Ishikawa (cell line): Measurements from ENCODE around the gene PTRH1.

ENCODE experiments used
- CEBPB ChIP-seq: IDR thresholded peaks from 2 replicates; pipeline ENCODE4 v1.6.1; 2012
- CREB1 ChIP-seq: IDR thresholded peaks from 2 replicates; pipeline ENCODE4 v1.6.1; 2012; ENCODE audit warnings: low read depth
- EGR1 ChIP-seq: IDR thresholded peaks from 2 replicates; pipeline ENCODE4 v1.6.1; 2012
- EP300 ChIP-seq: IDR thresholded peaks from 2 replicates; pipeline ENCODE4 v1.6.1; 2012; ENCODE audit warnings: borderline replicate concordance
- FOXM1 ChIP-seq: IDR thresholded peaks from 2 replicates; pipeline ENCODE4 v1.6.1; 2012; ENCODE audit warnings: low read depth, borderline replicate concordance
- MAX ChIP-seq: IDR thresholded peaks from 2 replicates; pipeline ENCODE4 v1.6.1; 2012
- NFIC ChIP-seq: IDR thresholded peaks from 2 replicates; pipeline ENCODE4 v1.6.1; 2012
- RAD21 ChIP-seq: IDR thresholded peaks from 2 replicates; pipeline ENCODE4 v1.6.1; 2012; ENCODE audit warnings: low read depth
- TAF1 ChIP-seq: IDR thresholded peaks from 2 replicates; pipeline ENCODE4 v1.6.1; 2012; ENCODE audit warnings: low read depth, mild to moderate bottlenecking
- TCF12 ChIP-seq: IDR thresholded peaks from 2 replicates; pipeline ENCODE4 v1.6.1; 2012; ENCODE audit warnings: low read depth
- TEAD4 ChIP-seq: IDR thresholded peaks from 2 replicates; pipeline ENCODE4 v1.6.1; 2012
- YY1 ChIP-seq: IDR thresholded peaks from 2 replicates; pipeline ENCODE4 v1.6.1; 2012; ENCODE audit warnings: low read depth
- ZBTB7A ChIP-seq: IDR thresholded peaks from 2 replicates; pipeline ENCODE4 v1.6.1; 2012; ENCODE audit warnings: low read depth
- TF ChIP-seq, protein P1 (sequence below): IDR thresholded peaks from 2 replicates; pipeline ENCODE4 v1.6.1; 2012; ENCODE audit warnings: low read depth, mild to moderate bottlenecking
- TF ChIP-seq, protein P2 (sequence below): IDR thresholded peaks from 2 replicates; pipeline ENCODE4 v1.6.1; 2012

Gene PTRH1, protein sequence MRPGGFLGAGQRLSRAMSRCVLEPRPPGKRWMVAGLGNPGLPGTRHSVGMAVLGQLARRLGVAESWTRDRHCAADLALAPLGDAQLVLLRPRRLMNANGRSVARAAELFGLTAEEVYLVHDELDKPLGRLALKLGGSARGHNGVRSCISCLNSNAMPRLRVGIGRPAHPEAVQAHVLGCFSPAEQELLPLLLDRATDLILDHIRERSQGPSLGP

GRCh38 chr9:127715470-127716337 is at the start of gene PTRH1, which contains the start of gene TTC16:
PTRH1 (minus strand) TSS chr9:127715663; CDS start chr9:127715639, 24 bp downstream.
TTC16 (plus strand) TSS chr9:127716079; CDS start chr9:127716146, 67 bp downstream.
- TF ChIP-seq TAF1 (no peak; the same call in 1 of the 2 replicates), TEAD4 (no peak), MAX (peak; percentile 85), RAD21 (no peak), EP300 (no peak), TCF12 (peak; percentile 51), ZBTB7A (peak; percentile 17; the same call in 1 of the 2 replicates), CREB1 (peak; percentile 92), EGR1 (peak; percentile 14), NFIC (0 out of 2 replicates have a peak, but pooled peaks have one; percentile 7), YY1 (peak; percentile 100), CEBPB (no peak), FOXM1 (no peak)
- TF ChIP-seq, protein P1, sequence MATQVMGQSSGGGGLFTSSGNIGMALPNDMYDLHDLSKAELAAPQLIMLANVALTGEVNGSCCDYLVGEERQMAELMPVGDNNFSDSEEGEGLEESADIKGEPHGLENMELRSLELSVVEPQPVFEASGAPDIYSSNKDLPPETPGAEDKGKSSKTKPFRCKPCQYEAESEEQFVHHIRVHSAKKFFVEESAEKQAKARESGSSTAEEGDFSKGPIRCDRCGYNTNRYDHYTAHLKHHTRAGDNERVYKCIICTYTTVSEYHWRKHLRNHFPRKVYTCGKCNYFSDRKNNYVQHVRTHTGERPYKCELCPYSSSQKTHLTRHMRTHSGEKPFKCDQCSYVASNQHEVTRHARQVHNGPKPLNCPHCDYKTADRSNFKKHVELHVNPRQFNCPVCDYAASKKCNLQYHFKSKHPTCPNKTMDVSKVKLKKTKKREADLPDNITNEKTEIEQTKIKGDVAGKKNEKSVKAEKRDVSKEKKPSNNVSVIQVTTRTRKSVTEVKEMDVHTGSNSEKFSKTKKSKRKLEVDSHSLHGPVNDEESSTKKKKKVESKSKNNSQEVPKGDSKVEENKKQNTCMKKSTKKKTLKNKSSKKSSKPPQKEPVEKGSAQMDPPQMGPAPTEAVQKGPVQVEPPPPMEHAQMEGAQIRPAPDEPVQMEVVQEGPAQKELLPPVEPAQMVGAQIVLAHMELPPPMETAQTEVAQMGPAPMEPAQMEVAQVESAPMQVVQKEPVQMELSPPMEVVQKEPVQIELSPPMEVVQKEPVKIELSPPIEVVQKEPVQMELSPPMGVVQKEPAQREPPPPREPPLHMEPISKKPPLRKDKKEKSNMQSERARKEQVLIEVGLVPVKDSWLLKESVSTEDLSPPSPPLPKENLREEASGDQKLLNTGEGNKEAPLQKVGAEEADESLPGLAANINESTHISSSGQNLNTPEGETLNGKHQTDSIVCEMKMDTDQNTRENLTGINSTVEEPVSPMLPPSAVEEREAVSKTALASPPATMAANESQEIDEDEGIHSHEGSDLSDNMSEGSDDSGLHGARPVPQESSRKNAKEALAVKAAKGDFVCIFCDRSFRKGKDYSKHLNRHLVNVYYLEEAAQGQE: no peak
- TF ChIP-seq, protein P2, sequence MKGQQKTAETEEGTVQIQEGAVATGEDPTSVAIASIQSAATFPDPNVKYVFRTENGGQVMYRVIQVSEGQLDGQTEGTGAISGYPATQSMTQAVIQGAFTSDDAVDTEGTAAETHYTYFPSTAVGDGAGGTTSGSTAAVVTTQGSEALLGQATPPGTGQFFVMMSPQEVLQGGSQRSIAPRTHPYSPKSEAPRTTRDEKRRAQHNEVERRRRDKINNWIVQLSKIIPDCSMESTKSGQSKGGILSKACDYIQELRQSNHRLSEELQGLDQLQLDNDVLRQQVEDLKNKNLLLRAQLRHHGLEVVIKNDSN: no peak

- TF ChIP-seq NFIC (no peak), RAD21 (peak; percentile 55)
Measured at GRCh38 chr9:127763918-127764384, 48.5 kb upstream of the PTRH1 start.

DNA sequence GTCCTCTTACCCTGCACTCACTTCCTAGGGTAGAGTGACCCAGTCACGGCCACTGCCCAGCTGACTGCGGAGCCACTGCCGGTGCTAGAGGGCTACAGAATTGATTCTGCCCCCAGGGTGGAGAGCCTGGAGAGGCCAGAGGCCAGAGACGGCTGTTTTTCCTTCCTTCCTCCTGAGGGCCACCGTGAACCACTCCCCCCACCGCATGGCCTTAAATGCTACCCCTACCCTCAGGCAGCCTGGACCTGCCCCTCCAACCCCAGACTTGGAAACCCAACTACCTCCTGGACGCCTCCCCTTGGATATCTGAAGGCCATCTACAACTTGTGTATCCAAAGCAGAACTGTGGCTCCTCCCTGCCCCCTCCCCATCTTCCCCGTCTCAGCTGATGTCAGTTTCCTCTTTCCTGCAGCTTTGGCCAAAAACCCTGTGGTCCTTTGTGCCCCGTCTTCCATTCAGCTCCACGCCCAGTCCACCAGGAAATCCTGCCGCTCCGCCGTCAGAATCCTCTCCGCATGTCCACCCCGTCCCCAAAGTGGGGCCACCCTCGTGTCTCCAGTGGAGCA is 46.7 kb upstream of the PTRH1 start:
- TF ChIP-seq TEAD4 (no peak), YY1 (no peak), FOXM1 (no peak)

DNA sequence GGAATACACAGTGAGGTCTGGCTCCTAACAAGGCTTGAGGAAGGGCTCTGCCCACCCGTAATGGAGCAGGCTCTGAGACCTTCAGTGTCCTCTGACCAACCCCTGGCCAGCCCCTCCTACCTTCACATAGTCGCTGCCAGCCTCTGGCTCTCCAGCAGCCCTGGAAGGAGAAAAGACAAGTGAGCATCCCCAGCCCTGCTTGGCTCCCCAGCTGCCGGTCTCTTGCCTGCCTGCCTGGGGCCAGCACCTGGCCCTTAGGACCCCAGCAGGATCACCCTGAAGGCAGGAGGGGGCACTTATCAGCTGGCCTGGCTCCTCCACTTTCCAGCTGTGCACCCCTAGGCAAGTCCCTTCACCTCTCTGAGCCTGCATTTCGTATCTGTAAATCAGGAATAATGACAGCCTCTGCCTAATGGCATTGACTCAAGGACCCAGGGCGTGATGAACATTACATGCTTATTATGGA is 46.1 kb upstream of the PTRH1 start:
- TF ChIP-seq, protein P1: no peak
- no peak for TF ChIP-seq CEBPB
- no peak for TF ChIP-seq TAF1
- TF ChIP-seq EGR1: no peak
- no peak for TF ChIP-seq EP300
- TF ChIP-seq CREB1: no peak
- TF ChIP-seq RAD21: no peak
- no peak for TF ChIP-seq TCF12
- no peak for TF ChIP-seq ZBTB7A
- no peak for TF ChIP-seq NFIC
- TF ChIP-seq TEAD4: no peak

DNA sequence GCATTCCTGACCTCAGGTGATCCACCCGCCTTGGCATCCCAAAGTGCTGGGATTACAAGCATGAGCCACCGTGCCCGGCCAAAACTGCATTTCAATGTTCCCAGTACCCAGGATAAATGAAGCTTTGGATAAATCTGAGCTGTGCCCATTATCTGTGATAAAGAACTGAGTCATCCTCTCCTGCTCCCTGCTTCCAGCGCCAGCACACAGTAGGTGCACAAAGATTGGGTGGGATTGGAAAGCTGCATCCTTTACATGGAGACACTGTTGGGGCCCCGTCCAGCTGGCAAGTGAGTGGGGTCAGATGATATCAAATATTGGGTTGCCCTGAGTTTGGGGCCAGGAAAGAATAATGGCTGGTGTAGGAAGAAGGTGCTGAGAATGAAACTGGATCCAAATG is 45.6 kb upstream of the PTRH1 start:
- TF ChIP-seq CEBPB (no peak), YY1 (no peak), EP300 (no peak), CREB1 (no peak), FOXM1 (no peak), TAF1 (no peak), MAX (no peak), RAD21 (no peak), EGR1 (no peak)
- TF ChIP-seq, protein P1: no peak
